Muscle of leg (tissue), 11 donors: Measurements from ENCODE around the gene SCYGR8. TPM values are rescaled to one million over a fixed set of nuclear protein-coding genes. Genes with fewer than 3 reads are reported as not detected.

Experiments
- DNase-seq: peaks from one replicate; pipeline ENCODE4 v3.0.0; 2013
- H3K27ac ChIP-seq: one replicate; pipeline ENCODE4 v1.5.1; 2013; ENCODE audit warnings: mild to moderate bottlenecking, low read length, control low read depth
- H3K27me3 ChIP-seq: one replicate; pipeline ENCODE4 v1.6.1; 2013; ENCODE audit warnings: low read length; ENCODE audit not compliant: control insufficient read depth, insufficient read depth
- H3K36me3 ChIP-seq: one replicate; pipeline ENCODE4 v1.6.1; 2013; ENCODE audit warnings: low read length; ENCODE audit not compliant: control insufficient read depth, insufficient read depth
- H3K4me1 ChIP-seq: one replicate; pipeline ENCODE4 v1.6.1; 2013; ENCODE audit warnings: low read length; ENCODE audit not compliant: control insufficient read depth, insufficient read depth
- H3K4me3 ChIP-seq: one replicate; pipeline ENCODE4 v1.5.1; 2013; ENCODE audit warnings: low read length, control low read depth
- H3K9me3 ChIP-seq: replicated peaks from 2 replicates; pipeline ENCODE4 v1.6.1; 2013; ENCODE audit warnings: low read depth, low read length; ENCODE audit not compliant: control insufficient read depth
- WGBS: methylation state at CpG from one replicate; pipeline ENCODE4 v1.1.5; 2013; ENCODE audit warnings: missing lambda C conversion rate; ENCODE audit not compliant: insufficient coverage; 5-methylcytosine and 5-hydroxymethylcytosine counted together
- polyA plus RNA-seq, 8 donors: library from polyadenylated mRNA; unstranded; fragments of 120-200 nt; gene quantifications; one replicate each; pipeline versions ENCODE4 v1.2.1 to v1.2.3, GENCODE V29; 2013; ENCODE audit warnings: inconsistent platforms in 1 of 8, low replicate concordance in 1 of 8; ENCODE audit not compliant: insufficient read length in 8 of 8, insufficient read depth in 1 of 8
- total RNA-seq: library from RNA; stranded (reverse); fragments of 120-200 nt; gene quantifications from one replicate; pipeline ENCODE4 v1.2.4, GENCODE V29; 2013

Gene SCYGR8
- total and polyA plus RNA-seq, 9 donors: not detected

- no peaks in the 10 kb centered on the region for H3K9me3 ChIP-seq
- DNase-seq: no peak
- H3K36me3 ChIP-seq: no peaks in the 10 kb centered on the region
- H3K4me1 ChIP-seq: no peaks in the 10 kb centered on the region
- H3K27me3 ChIP-seq: no peaks in the 10 kb centered on the region
- no peak overlapping the region for H3K4me3 ChIP-seq
- WGBS: 47% methylated on average over 12 of the region's 14 CpGs
- no peak overlapping the region for H3K27ac ChIP-seq
Observed at GRCh38 chr2:227780981-227781615, 35.4 kb downstream of the SCYGR8 start.

DNA sequence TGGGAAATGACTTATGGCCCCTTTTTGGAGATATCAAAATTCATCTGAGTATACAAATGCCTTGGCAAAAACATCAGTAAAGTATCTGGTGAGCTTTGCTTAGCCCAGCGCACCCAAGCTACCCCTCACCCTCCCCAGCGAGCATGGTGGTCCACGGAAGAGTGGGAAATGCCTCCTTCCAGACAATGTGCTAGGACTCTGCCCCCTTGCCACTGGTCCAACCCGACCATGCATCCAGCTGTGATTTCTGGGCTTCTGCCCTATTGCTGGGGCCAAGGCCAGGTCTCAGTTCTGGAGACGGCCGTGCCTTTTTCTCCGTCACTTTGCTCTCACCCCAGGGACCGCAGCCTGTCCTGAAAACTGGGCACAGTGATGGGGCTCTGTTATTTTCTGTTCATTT lies 36.1 kb downstream of the SCYGR8 start:
- DNase-seq: no peak
- H3K4me3 ChIP-seq: no peak overlapping the region
- H3K9me3 ChIP-seq: no peaks in the 10 kb centered on the region
- H3K36me3 ChIP-seq: no peaks in the 10 kb centered on the region
- 74% methylated on average over 7 of the region's 8 CpGs for WGBS
- H3K4me1 ChIP-seq: no peaks in the 10 kb centered on the region
- H3K27me3 ChIP-seq: no peaks in the 10 kb centered on the region
- no peak overlapping the region for H3K27ac ChIP-seq

GRCh38 chr2:227782804-227783203 lies 37.1 kb downstream of the SCYGR8 start:
- no peak overlapping the region for H3K4me3 ChIP-seq
- no peaks in the 10 kb centered on the region for H3K4me1 ChIP-seq
- H3K9me3 ChIP-seq: no peaks in the 10 kb centered on the region
- H3K36me3 ChIP-seq: no peaks in the 10 kb centered on the region
- no peak for DNase-seq
- no peaks in the 10 kb centered on the region for H3K27me3 ChIP-seq
- H3K27ac ChIP-seq: no peak overlapping the region
- WGBS: no CpG with 5 or more reads among the region's 5 CpGs

DNA sequence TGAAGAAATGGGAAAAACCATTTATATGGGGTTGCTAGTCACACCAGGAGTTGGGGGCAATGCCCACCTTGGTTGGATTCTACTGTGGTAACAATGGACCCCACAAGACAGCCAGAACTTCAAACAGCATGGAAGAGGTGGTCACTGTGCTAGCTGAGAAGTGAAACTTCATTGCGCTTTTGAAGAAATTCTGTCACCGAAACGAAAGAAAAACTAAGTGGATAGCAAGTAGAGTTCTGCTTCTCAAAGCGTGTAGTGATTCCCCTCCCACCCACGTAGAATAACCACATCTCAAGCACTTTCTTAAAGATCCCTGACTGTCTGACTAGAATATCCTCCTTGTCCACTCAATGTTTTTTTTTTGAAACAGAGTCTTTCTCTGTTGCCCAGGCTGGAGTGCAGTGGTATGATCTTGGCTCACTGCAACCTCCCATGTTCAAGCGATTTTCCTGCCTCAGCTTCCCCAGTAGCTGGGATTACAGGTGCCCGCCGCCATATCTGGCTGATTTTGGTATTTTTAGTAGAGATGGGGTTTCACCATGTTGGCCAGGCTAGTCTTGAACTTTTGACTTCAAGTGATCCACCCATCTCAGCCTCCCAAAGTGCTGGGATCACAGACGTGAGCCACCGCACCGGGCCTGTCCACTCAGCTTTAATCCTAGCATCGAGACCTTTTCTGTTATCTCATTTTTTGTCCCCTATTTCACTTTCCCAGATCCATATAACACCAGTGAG lies 37.9 kb downstream of the SCYGR8 start:
- no peak overlapping the region for H3K27ac ChIP-seq

GRCh38 chr2:227785293-227785692 lies 39.6 kb downstream of the SCYGR8 start:
- DNase-seq: no peak
- H3K36me3 ChIP-seq: no peaks in the 10 kb centered on the region
- H3K4me3 ChIP-seq: no peak overlapping the region
- H3K9me3 ChIP-seq: no peaks in the 10 kb centered on the region
- no peaks in the 10 kb centered on the region for H3K4me1 ChIP-seq
- H3K27ac ChIP-seq: no peak overlapping the region
- 40% methylated on average over 1 of the region's 1 CpG for WGBS
- no peaks in the 10 kb centered on the region for H3K27me3 ChIP-seq

More for the DNA sequence above, 37.9 kb downstream of the SCYGR8 start:
- Histone ChIP-seq H3K4me3 (no peak overlapping the region), H3K4me1 (no peaks in the 10 kb centered on the region), H3K36me3 (no peaks in the 10 kb centered on the region), H3K9me3 (no peaks in the 10 kb centered on the region), H3K27me3 (no peaks in the 10 kb centered on the region)
- 79% methylated on average over 4 of the region's 12 CpGs for WGBS
- peak; percentile 44 for DNase-seq

GRCh38 chr2:227788561-227789018 lies 42.9 kb downstream of the SCYGR8 start:
- no peak for DNase-seq
- Histone ChIP-seq H3K9me3 (no peaks in the 10 kb centered on the region), H3K27me3 (no peaks in the 10 kb centered on the region), H3K36me3 (no peaks in the 10 kb centered on the region), H3K4me3 (no peak overlapping the region), H3K27ac (no peak overlapping the region), H3K4me1 (no peaks in the 10 kb centered on the region)
- WGBS: 60% methylated on average over 2 of the region's 4 CpGs

DNA sequence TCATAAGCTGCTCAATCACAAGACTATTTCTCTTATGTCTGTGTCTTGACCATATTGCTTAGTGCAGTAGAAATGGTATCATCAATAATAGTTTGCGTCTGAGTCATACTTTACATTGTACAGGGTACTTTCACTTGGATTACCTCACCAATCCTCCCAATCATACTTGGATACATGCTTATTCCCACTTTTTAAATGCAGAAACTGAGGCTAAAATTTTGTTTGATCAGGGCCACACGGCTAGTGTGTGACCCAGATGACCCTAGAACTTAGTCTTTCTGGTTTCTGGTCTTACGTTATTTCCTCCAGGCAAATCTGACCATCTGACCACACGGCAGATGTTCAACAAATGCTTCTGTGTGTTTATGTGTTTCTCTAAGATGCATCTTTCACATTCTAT lies 44.1 kb downstream of the SCYGR8 start:
- no peaks in the 10 kb centered on the region for H3K4me1 ChIP-seq
- H3K36me3 ChIP-seq: no peaks in the 10 kb centered on the region
- no peaks in the 10 kb centered on the region for H3K9me3 ChIP-seq
- no peak overlapping the region for H3K27ac ChIP-seq
- WGBS: 33% methylated on average over 1 of the region's 4 CpGs
- no peak overlapping the region for H3K4me3 ChIP-seq
- DNase-seq: no peak
- no peaks in the 10 kb centered on the region for H3K27me3 ChIP-seq

- no peaks in the 10 kb centered on the region for H3K27me3 ChIP-seq
- WGBS: 93% methylated on average over 4 of the region's 5 CpGs
- no peaks in the 10 kb centered on the region for H3K36me3 ChIP-seq
- DNase-seq: no peak
- no peaks in the 10 kb centered on the region for H3K9me3 ChIP-seq
- H3K4me1 ChIP-seq: no peaks in the 10 kb centered on the region
- no peak overlapping the region for H3K27ac ChIP-seq
- H3K4me3 ChIP-seq: no peak overlapping the region
Observed at GRCh38 chr2:227793148-227793712, 47.5 kb downstream of the SCYGR8 start.
